Astrocyte of the spinal cord (primary cell): ENCODE results near the gene RNF186.
"Not testable (repeated sequence)": the region's sequence is repeated elsewhere in the genome, so short reads cannot be mapped to it uniquely, and the experiment has no call there.

ENCODE experiments used
- DNase-seq: peaks from one replicate; pipeline ENCODE4 v3.0.0; 2011; ENCODE audit warnings: low read depth, low spot score
- H3K4me3 ChIP-seq: 2 replicates; pipeline ENCODE4 v1.5.1; 2011; ENCODE audit warnings: low read depth, mild to moderate bottlenecking, low read length, moderate library complexity
- in situ Hi-C: cut with HindIII; loops from 2 replicates; pipeline ENCODE4 v1.10.0; 2017; ENCODE audit warnings: low sequenced_read_pairs
- TF ChIP-seq, protein P1 (sequence below): IDR thresholded peaks from 2 replicates; pipeline ENCODE4 v1.5.1; 2012; ENCODE audit warnings: low read depth, mild to moderate bottlenecking, low read length, inconsistent platforms

RNF186 gene

GRCh38 chr1:19797827-19798226 lies 17.3 kb downstream of the RNF186 start:
- no peak for DNase-seq
- in situ Hi-C loops, result no loop called here
- TF ChIP-seq, protein P1, sequence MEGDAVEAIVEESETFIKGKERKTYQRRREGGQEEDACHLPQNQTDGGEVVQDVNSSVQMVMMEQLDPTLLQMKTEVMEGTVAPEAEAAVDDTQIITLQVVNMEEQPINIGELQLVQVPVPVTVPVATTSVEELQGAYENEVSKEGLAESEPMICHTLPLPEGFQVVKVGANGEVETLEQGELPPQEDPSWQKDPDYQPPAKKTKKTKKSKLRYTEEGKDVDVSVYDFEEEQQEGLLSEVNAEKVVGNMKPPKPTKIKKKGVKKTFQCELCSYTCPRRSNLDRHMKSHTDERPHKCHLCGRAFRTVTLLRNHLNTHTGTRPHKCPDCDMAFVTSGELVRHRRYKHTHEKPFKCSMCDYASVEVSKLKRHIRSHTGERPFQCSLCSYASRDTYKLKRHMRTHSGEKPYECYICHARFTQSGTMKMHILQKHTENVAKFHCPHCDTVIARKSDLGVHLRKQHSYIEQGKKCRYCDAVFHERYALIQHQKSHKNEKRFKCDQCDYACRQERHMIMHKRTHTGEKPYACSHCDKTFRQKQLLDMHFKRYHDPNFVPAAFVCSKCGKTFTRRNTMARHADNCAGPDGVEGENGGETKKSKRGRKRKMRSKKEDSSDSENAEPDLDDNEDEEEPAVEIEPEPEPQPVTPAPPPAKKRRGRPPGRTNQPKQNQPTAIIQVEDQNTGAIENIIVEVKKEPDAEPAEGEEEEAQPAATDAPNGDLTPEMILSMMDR, result no peak
- H3K4me3 ChIP-seq, result no peak overlapping the region

GRCh38 chr1:19794583-19794982 lies 20.5 kb downstream of the RNF186 start:
- DNase-seq, result no peak
- TF ChIP-seq, protein P1, result no peak
- no peak overlapping the region for H3K4me3 ChIP-seq
- in situ Hi-C loops, result no loop called here

- in situ Hi-C loops, result no loop called here
- no peak for DNase-seq
- no peak overlapping the region for H3K4me3 ChIP-seq
- TF ChIP-seq, protein P1, result no peak
Measured at GRCh38 chr1:19793360-19794046, 21.6 kb downstream of the RNF186 start.

DNA sequence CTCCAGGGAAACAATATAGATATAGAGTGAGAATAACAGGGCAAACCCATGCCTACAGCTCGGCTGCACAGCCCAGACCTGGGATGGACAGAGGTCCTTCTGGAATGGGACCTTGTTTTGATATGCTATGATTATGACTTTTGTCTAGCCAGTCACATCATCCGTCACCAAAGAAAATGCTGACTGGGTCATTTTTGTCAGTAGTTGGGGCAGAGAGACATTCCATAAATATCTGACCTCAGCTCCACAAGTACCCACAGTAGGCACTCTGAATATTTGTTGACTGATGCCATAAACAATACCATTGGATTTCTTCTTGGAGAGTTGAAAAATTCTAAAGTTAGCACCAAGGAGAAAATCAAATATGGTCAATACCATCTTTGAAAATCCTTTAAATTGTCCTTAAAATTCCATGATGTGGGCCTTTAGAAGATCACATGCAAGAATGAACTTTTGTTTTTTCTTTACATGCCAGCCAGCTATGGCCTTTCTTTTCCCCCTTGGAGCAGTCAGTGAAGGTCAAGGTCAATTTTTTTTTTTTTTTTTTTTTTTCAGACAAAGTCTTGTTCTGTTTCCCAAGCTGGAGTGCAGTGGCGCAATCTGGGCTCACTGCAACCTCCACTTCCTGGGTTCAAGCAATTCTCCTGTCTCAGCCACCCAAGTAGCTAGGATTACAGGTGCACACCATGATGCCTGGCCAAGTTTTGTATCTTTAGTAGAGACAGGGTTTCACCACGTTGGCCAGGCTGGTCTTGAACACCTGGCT lies 22.7 kb downstream of the RNF186 start:
- DNase-seq, result no peak
- in situ Hi-C loops, result no loop called here
- no peak overlapping the region for H3K4me3 ChIP-seq
- TF ChIP-seq, protein P1, result no peak

GRCh38 chr1:19790061-19790975 lies 24.8 kb downstream of the RNF186 start:
- DNase-seq, H3K4me3 ChIP-seq, in situ Hi-C loops: not testable (repeated sequence)

DNA sequence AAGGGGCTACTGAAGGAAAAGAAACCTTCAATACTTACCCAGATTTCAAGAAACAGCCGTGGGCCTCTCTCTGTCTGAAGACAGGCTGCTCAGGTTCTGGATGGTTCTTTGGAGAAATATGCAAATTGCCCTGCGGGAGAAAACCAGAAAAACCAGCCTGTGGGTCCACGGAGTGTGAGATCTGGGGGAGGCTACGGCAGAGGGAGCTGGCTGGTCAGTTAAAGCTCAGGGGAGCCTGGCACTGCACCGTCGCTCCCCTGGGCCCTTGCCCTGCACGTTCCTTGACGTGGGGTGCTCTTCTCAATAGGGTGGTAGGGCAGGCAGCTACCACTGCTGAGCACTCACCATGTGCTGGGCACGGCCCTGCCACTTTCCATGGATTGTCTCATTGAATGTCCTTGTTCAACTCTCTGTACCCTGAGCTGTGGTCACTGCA lies 28.1 kb downstream of the RNF186 start:
- in situ Hi-C loops, result no loop called here
- DNase-seq, result no peak
- TF ChIP-seq, protein P1, result no peak
- H3K4me3 ChIP-seq, result no peak overlapping the region
